HG02981 (cell line): ENCODE results near the gene PTPRG.

ENCODE experiments used
- ATAC-seq: cut with Tn5 transposase; IDR thresholded peaks from one replicate; pipeline ENCODE4 v1.9.1; 2021; ENCODE audit warnings: mild to moderate bottlenecking, moderate library complexity; ENCODE audit not compliant: unreplicated experiment

Gene PTPRG

DNA sequence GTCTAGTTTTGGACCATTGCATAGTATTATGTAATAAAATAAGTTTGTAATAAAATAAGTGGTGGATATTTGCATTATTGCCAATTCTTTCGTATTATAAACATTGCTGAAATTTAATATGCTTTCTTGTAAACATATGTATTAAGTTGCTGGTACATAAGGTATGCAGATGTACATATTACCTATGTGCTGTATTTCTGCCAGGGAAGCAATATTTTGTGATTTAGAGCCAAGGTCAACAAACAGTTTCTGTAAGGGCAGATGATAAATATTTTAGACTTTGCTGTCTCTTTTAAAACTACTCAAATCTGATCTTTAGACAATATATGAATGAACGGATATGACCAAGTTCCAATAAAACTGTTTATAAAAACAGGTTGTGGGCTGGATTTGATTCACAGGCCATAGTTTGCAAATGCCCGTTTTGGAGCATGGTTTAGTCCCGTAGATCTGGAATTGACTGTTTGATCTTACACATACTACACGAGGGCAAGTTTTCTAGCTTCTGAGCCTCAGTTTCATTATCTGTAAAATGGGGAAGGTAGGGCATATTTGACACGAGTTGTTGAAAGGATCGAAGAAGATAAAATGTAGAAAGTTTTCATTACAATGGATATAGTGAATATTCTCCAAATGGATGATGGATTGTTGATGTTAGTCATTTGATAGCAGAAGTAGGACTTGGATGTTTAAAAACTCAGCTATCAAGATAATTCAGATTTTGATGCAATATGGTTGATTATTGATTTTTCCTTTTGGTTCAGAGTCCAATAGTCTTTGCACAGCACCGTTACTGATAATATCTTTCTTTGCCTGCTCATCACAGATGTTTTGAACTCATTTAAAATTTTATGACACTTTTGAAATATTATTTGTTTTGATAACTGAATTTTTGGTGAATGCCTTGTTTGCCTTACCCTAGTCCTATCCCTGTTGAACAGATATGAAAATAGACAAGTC, 417.4 kb downstream of the PTPRG start:
- no peak for ATAC-seq

DNA sequence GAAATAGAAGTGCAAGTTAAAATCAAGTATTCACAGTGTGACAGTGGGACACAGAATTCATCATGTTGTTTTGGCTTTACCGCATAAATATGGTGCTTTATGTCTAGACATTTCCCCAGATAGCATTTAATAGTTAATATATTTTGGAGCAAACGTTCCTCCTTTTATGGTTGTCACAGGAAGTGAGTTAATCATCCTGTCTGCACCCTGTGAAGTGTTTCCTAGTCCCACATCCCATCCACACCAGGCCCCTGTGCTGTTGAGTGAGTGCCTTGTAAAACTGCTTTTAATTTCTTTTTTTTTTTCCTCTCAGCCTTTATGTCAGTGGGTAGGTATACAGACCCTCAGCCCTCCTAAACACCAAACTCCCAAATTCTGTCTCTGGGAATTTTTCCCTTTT, 418.3 kb downstream of the PTPRG start:
- ATAC-seq = no peak

DNA sequence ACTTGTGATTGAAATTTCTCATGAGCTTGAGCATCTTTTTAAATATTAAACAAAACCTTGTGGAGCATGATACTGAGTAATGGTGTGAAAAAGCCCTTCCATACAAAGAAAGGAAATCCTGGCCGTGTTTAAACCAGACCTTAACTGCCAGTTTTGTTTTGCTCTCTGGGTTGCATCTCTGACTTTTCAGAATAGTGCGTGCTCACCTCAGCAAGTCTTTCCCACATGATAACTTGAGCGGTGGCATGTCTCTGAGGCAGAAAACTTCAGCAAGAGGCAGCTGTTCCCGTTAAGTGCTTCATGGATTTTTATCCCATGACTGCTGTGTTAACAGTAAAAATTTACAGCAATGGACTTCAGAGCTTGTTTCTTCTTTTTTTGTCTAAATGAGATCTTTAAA, 418.7 kb downstream of the PTPRG start:
- ATAC-seq = no peak

DNA sequence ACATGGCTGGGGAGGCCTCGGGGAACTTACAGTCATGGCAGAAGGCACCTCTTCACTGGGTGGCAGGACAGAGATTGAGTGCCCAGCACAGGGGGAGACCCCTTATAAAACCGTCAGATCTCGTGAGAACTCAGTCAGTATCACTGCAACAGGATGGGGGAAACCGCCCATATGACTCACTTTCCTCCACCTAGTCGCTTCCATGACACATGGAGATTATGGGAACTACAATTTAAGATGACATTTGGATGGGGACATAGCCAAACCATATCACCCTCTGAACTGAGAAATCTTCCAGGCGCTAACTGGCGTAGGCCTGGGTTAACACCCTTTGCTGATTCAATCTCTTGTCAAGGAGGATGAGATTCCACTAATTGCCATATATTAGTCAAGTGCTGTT, 419.7 kb downstream of the PTPRG start:
- no peak for ATAC-seq

DNA sequence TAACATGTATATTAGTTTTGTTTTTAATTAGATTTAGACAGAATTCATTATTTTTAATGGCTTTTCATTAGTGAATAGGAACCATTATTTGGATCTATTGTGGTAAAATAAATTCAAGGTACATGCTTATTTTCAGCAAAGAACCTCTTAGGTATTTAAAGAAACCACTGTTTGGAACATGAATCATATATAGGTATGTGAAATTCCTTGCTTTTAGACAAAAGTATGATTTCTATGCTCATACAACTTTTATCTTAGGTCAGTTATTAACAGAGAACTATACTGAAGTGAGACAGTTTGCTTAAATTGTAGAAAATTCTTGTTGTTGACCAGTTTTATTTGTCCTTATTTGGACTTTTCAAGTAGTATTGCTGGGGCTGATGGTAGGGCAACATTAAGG, 422.1 kb downstream of the PTPRG start:
- no peak for ATAC-seq

DNA sequence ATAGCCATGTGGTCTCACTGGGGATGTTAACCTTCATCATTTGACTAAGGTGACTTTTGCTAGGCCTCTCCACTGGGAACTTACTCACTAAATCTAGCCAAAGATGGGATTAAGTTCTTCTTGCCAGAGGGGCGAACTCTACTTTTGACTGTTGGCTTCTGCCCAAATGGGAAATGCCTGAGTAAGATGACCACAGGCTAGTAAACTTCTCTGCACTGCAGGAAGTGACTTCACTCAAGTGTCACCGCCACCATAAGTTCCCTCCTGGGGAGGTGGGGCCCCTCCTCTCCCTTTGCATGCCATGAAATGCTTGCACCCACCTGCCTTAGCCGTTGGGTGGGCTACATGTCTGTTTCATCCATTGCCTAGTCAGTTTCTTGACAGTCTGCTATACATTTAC, 423.6 kb downstream of the PTPRG start:
- ATAC-seq = no peak

DNA sequence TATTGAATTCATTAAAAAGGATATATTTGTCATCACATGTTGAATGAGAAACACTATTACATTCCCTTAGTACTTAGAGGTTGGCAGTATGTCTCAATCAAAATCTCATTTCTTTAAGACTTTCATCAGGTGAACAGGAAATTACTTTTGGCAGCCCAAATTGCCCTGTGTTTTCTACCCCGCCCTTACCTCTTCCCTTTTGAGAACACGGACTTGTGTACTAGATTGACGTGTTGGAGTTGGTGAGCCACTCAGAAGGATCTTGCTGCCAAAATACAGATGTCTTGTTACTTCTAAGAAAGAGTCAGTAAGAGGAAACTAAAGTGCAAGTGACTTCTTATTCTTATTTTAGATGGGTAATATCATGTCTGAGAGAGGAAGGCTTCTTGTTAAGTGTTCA, 425.1 kb downstream of the PTPRG start:
- no peak for ATAC-seq

DNA sequence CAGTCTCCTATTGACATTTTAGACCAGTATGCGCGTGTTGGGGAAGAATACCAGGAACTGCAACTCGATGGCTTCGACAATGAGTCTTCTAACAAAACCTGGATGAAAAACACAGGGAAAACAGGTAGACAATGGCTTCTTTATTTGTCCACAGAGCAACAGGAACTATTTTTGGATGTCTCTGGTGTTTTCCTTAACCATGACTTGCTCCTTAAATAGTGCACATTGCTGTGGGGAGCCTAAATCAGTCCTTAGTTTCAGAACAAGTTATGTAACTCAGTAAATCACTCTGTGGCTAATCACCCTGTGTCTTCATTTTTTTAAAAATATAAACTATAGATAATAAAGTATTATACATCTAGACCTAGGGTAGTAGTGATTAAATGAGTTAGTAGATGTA, 428.3 kb downstream of the PTPRG start:
- no peak for ATAC-seq

DNA sequence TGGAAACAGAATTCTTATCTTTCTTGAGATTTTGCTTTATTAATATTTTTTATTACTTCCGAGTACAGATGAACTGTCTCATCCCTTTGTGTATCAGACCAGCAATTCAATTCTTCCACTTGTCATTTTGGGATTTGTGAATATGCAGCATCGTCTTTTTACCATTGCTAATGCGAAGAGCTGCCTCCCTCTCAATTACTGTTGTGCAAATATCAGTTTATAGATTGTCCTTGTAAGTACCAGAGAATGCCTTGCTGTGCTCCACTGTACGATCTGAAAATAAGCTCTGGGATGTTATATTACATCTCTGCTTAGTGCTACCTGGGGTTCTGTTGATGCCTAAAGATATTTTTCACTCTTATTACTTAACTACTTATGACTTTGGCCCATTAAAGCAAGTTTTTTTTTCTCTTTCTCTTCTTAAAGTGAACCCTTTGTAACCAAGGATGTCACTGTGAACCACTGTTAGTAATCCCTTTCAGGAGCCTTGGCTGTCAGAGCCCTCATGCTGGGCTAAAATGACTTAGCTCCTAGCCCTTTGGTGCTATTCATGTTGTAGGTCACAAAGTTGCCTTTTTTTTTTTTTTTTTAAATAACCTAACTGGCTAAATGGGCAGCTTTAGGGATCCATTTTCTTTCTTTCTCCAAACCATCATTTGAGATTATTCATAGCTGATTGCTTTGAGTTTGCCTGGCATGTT, 429.1 kb downstream of the PTPRG start:
- ATAC-seq = no peak

DNA sequence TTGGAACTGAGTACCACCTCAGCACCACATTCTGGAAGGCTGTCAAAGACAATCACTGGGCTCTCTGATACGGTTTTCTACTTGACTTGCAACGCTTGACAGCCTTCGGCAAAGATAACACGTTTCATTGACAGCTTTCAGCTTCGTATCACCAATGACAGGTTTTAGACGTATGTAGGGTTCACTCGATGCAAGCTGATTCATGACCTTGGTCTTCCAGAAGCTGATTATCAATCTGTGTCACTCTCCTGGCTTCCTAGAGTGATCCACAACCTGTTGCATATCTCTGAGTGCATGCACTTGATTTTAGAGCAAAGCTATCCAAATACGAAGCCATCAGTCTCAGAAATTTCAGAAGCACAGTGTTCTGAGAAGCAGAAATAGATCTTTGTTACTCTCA, 430.3 kb downstream of the PTPRG start:
- ATAC-seq = no peak

DNA sequence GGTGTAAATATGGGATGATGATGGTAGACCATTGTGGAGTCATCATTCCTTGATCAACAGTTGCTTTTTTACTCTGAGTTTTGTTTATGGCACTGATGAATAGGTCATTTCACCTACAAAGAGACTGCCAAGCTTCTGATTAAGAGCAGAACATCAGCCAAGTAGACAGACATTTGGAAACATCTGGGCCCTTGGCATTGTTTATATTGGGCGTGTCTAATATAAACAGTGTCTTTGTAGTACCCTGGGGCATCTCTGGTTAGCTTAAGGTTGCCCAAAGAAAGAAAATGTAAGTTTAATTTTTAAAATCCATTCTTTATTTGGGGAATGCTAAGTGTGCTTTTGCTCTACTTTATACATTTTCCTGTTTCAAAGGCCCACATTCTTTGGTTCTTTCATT, 435.0 kb downstream of the PTPRG start:
- ATAC-seq = no peak

DNA sequence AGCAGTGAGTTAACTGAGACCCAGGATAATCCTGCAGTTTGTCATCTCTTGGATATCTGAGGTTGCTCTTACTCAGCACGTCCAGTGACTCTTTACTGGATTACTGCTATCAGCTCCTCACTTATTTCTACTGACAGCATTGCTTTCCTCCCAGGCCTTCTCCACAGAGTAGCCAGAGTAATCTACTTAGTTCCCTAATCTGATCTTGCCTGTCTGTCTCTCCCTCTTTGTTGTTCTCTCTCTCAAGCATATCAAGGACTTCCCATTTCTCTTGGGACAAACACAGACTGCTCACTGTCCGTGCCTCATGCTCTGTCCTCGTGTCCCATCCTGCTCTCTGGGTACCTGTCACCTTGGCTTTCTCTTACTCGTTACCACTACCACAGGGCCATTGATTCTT, 435.7 kb downstream of the PTPRG start:
- no peak for ATAC-seq

DNA sequence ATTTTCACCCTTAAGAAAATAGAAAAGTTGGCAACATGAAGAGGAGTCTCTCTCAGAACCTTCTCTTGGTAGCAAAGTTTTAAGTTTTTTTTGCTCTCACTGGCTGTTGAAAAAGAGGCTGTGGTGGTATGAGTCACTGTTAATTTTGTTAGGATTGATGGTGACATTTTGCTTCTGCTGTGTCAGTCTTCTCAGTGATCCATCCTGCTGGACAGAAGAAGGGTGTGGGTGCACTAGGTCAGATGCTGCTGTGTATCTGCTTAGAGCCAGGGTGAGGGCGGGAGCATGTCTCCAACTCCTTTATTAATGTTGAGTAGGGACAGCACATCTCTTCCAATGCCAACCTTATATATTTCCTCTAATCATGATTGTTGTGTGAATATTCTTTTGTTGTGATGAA, 442.5 kb downstream of the PTPRG start:
- ATAC-seq = no peak

DNA sequence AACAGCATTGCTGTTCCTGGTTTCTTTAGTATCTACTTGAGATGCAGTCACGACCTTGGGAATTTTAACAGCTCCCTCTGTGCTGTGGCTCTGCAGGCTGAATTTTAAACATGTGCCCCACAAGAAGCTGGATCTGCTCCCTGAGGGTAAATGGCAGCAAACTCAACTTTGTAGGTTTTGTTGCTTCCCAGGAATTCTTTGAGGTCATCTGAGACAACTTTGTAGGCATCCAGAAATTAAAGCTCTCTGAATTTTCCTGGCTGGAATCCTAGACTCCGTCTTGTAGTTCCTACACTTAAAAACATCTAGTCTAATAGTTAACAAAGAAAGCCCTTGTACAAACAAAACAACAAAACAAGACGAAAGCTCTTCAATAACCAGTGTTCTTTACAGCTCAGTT, 445.7 kb downstream of the PTPRG start:
- no peak for ATAC-seq

DNA sequence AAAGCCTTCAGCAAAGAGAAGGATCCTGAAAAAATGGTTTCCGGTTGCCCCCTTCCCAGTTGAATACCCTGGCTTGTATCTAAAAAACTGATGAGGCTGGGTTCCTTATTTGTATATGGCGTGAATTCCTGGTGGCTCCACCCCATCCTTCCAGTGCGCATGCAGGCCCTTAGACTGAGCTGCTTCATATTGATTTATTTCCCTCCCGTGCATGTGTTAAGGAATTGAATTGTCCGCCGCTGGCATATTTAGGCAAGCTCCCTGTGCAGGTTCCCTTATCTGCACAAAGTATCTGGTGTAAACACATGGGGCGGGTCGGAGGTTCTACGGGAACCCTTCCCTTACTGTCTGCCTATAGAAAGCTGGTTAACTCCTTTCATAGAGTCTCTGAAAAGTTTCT, 449.6 kb downstream of the PTPRG start:
- no peak for ATAC-seq

DNA sequence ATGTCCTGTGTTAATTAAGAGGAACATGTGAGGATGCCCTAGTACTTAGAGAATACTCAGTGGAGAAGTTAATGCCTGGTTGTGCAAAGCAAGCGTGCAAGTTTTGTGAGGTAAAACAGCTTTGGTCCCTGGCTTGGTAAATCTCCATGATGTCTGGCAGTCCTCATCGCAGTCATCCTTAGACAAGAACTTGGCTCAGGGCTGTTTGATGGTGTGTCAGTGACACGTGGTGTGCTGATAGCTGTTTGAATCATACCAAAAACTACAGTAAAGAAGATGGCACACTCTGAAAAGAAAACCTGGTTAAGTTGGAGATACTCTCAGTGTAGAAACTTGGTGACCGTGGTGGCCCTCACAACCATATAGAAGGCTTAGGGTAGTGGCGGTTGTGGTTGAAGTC, 450.3 kb downstream of the PTPRG start:
- ATAC-seq = no peak

DNA sequence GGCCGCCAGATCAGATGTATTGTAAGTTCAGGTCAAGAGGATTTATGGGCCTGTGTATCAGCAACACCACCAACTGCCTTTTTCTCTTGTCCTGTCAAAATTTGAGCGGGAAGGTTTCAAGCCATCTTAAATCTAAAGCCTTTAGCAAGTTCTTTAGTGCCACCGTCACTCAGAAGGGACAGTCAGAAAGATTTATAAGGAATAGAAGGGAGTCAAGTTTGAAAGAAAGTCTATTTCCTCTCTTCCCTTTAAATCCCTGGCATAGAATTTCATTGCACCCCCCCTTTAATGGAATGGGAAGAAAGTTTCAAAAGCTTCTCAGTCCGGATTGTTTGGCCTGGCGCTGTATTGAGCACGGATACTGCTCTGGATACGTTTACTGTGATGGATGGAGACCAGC, 452.6 kb downstream of the PTPRG start:
- no peak for ATAC-seq

DNA sequence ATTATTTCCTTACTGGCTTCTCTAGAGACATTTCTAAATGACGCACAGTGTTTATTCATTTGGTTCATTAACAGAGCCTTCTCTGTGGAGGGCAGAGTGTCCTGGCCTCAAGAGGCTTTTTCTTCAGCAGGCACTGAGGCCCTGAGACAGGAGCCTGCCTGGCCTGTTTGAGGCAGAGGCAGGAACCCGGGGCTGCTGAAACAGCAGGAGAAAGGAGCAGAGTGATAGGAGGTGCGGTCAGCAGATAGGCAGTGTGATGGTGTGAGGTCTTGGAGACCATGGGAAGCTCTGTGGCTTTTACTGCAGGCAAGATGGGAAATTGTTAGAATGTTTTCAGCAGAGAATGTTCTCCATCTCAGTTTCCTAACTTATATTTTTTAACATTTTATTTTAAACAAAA, 453.7 kb downstream of the PTPRG start:
- no peak for ATAC-seq

DNA sequence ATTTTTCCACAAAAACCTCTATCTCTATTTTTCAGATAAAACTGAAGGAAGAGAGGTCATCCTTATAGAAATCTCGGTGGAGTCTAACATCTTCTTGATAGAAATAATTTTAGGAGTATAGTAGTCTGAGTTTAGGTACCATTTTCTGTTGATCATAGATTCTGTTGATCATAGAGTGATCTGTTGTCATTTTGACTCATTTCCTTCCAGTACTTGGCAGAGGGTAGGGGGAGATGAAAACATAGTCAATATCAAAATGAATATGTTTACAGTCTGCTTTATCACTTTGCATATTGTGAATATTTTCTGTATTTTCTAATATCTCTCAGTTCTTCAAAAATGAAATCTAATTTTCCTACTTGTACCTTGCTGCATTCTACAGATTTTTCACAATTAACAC, 458.5 kb downstream of the PTPRG start:
- no peak for ATAC-seq

DNA sequence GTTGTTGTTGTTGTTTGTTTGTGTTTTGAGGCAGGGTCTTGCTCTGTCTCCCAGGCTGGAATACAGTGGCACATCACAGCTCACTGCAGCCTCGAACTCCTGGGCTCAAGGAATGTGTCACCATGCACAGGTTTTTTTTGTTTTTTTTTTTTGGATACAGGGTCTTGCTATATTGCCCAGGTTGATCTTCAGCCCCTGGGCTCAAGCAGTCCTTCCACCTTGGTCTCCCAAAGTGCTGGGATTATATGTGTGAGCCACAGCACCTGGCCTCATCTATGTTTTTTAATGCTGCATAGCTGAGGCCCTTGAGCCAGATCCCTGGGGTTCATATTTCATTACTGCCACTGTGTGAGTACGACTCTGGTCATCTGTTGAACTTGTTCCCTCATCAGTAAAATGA, 459.3 kb downstream of the PTPRG start:
- ATAC-seq = no peak

DNA sequence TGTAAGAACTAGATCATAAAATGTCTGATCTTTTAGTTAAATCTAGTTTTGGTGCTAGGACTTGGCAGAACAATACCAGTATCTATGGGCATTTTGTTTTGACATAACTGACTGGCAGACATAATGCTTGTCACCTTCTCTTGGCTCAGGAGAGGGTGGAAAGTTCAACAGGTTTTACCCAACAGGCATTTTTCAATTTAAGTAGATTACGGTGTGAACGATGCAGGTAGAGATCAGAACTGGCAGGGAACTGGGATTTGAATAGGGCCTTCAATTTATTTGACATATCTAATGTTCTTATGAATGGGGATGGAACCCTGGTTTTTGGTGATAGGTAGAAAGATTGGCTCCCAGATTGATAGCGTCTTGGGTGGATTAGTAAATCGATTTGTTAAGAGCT, 460.9 kb downstream of the PTPRG start:
- ATAC-seq = no peak

DNA sequence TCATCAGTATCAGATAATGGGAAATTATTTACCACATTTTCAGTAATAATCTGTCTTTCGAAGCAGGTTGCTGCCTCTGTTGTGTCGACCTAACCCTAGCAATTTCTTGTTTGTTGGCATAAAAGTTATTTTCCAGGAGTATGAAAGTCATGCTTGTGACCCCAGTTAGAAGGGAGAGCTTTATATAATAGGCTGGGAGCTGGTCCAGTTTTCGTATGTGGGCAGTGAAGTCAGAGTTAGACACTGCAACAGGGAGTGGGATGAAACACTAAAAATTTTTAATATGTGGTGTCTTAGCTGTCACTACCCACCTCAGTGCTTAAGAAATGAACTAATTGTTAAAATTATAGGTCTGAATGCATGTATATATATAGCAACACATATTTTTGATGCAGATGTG, 463.5 kb downstream of the PTPRG start:
- no peak for ATAC-seq
